22Rv1 (cell line): Measurements from ENCODE around the gene RANBP17.
"Not testable (repeated sequence)": the region's sequence is repeated elsewhere in the genome, so short reads cannot be mapped to it uniquely, and the experiment has no call there.

Source experiments
- ZFX ChIP-seq: fragments of 450-650 bp; IDR thresholded peaks from 2 replicates; pipeline ENCODE4 v1.6.1; 2017; ENCODE audit warnings: antibody characterized with exemption, borderline replicate concordance
- TF ChIP-seq, protein P1 (sequence below): fragments of 450-650 bp; IDR thresholded peaks from 2 replicates; pipeline ENCODE4 v1.5.1; 2017; ENCODE audit warnings: mild to moderate bottlenecking

DNA sequence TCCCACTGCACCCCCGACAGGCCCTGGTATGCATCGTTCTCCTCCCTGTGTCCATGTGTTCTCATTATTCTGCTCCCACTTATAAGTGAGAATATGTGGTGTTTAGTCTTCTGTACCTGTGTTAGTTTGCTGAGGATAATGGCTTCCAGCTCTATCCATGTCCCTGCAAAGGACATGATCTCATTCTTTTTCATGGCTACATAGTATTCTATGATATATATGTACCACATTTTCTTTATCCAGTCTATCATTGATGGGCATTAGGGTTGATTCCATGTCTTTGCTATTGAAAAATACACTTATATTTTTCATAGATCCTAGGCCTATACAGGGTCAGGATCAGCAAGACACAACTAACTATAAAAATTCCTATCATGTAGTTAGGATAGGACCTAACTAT lies 180.1 kb downstream of the RANBP17 start:
- TF ChIP-seq, protein P1, sequence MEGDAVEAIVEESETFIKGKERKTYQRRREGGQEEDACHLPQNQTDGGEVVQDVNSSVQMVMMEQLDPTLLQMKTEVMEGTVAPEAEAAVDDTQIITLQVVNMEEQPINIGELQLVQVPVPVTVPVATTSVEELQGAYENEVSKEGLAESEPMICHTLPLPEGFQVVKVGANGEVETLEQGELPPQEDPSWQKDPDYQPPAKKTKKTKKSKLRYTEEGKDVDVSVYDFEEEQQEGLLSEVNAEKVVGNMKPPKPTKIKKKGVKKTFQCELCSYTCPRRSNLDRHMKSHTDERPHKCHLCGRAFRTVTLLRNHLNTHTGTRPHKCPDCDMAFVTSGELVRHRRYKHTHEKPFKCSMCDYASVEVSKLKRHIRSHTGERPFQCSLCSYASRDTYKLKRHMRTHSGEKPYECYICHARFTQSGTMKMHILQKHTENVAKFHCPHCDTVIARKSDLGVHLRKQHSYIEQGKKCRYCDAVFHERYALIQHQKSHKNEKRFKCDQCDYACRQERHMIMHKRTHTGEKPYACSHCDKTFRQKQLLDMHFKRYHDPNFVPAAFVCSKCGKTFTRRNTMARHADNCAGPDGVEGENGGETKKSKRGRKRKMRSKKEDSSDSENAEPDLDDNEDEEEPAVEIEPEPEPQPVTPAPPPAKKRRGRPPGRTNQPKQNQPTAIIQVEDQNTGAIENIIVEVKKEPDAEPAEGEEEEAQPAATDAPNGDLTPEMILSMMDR: not testable (repeated sequence)
- TF ChIP-seq ZFX: not testable (repeated sequence)
